Measurements from ENCODE around the gene SMURF1.

The SMURF1 gene

DNA sequence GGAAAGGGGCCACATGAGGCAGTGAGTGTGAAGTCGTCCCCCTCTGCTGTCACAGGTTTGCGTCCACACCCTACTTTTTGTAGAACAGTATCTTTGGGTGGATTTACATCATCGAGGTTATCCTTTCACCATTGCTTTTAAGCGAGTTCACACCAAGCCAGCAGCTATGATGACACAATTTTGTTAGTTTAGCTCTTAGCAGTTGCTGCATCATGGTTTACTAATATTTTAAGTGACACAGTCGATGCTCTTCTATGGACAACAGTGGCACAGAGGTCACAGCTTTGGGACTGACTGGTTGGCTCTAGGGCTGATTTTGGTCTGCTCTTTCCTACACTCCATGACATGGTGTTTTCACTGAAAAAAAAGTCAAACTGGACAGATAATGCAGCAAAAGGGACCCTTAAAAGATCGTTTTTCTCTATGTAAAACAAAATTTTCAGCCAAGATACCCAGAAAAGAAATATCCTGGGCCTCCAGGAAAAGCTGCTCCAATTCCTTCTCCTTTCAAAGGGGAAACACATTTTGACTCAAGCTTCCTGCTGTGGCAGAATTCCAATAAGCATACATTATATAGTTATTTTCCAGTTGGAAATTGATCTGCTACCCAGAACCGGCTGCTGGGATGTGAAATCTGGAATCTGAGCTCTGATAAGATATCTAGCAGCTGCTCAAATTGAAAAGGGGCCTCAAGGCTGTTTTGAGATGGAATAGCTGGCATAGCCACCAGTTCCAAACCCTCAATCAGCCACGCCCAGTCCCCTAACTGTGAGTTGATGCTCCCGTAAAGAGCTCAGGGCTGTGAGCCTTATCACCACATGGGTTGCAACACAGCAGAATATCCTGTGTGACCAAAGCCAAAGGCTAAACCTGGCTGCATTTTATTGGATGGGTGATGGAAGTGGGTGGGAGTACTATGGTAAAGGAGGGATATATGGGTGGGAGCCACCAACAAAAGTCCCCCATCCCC, 114.2 kb downstream of the SMURF1 start:
- H3K9me3 ChIP-seq: no peaks in the 10 kb centered on the region
- H3K27ac ChIP-seq: peak overlapping the region; percentile 33; the same call in 1 of the 2 replicates
- no peak for TF ChIP-seq Cebpa-rat (IDR thresholded peaks at IDR 0.05)
- peak overlapping the region; percentile 10; the same call in 1 of the 2 replicates for H3K4me2 ChIP-seq
- H3K27me3 ChIP-seq: no peaks in the 10 kb centered on the region
- H3K36me3 ChIP-seq: peaks cover 78% of the 10 kb centered on the region
- H4K20me1 ChIP-seq: no peaks in the 10 kb centered on the region; the same call in 1 of the 2 replicates
- H3K9ac ChIP-seq: no peak overlapping the region
- H3K4me1 ChIP-seq: peaks cover 61% of the 10 kb centered on the region
- no peak overlapping the region for H3K4me3 ChIP-seq

DNA sequence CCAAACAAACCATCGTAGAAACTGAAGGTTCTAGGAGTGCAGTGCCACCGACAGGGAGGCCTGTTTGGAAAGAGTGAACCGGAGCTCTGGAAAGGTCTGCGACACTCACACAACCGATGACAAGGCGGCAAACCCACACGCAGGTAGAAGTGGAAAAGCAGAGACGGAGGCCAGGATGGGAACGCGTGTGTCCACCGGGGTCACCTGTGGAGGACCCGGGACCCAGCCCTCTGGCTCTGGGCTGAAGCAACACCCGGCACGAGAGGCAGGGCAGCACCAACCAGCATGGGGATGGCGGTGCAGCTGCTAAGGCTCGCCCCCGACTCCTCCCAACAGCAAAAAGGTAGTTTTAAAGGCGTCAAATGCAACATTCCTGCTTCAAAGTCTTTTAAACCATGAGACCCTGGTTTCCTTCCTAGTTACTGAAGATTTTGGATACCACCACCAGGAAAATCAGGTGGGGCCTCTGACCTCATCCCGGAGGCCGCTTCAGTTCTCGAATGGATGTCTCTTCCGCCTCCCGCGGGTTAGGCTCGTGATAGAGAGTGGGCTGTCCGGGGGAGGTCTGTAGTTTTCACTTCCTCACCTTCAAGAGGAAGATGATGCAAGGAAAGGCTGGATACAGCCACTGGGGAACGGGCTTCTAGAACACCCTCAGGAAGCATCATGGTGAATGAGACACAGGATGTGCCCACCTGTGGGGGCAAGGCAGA, 115.5 kb downstream of the SMURF1 start:
- Histone ChIP-seq H3K4me2 (no peak overlapping the region), H3K9ac (no peak overlapping the region), H3K4me1 (peaks cover 54% of the 10 kb centered on the region), H3K27ac (peak overlapping the region; percentile 18; the same call in 1 of the 2 replicates), H3K9me3 (no peaks in the 10 kb centered on the region), H3K27me3 (no peaks in the 10 kb centered on the region), H4K20me1 (no peaks in the 10 kb centered on the region; the same call in 1 of the 2 replicates), H3K36me3 (peaks cover 71% of the 10 kb centered on the region), H3K4me3 (no peak overlapping the region)
- no peak for TF ChIP-seq Cebpa-rat (IDR thresholded peaks at IDR 0.05)

DNA sequence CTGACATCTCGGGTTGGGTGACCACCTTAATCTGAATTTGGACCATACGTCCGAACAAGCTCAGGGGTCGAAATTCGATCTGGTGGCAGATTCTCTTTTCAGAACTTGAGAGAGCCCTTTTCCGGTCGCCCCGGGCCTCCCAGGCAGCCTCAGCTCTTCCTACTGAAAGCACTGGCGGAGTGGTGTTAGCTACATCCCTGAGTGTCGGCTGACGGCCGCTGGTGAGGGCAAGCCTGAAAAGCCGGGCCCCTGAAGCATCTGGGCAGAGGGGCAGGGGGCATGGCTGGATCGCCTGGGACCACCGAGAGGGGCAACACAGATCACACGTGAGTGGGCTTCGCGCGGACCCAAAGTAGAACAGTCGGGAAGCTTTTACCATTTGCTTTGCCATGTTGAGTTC, 116.1 kb downstream of the SMURF1 start:
- Histone ChIP-seq H3K27ac (no peak overlapping the region), H3K27me3 (no peaks in the 10 kb centered on the region), H3K4me3 (no peak overlapping the region), H3K36me3 (peaks cover 68% of the 10 kb centered on the region), H3K4me2 (no peak overlapping the region), H3K9me3 (no peaks in the 10 kb centered on the region), H4K20me1 (no peaks in the 10 kb centered on the region), H3K4me1 (peaks cover 48% of the 10 kb centered on the region), H3K9ac (no peak overlapping the region)
- no peak for TF ChIP-seq Cebpa-rat (IDR thresholded peaks at IDR 0.05)

DNA sequence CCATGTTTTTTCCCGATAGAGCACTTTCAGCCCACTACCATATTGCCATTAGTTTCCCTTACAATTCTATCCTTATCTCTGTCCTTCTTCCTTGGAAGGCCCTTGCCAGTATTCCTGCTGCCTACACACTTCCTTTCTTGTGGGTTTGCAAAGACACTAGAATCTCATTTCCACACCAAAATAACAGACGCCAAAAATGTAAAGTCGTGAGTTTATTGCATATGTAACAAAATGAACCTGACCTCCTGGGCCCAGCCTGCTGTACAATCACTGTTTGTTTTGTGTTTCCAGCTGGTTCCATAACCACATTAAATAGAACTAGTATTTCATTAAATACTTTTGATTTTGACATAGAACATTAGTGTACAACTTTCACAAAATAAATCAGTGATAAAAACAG, 116.7 kb downstream of the SMURF1 start:
- Histone ChIP-seq H3K36me3 (peaks cover 64% of the 10 kb centered on the region), H3K4me3 (no peak overlapping the region), H3K4me2 (no peak overlapping the region), H3K9ac (no peak overlapping the region), H4K20me1 (no peaks in the 10 kb centered on the region), H3K9me3 (no peaks in the 10 kb centered on the region), H3K27ac (no peak overlapping the region), H3K4me1 (peaks cover 43% of the 10 kb centered on the region), H3K27me3 (no peaks in the 10 kb centered on the region)
- no peak for TF ChIP-seq Cebpa-rat (IDR thresholded peaks at IDR 0.05)

DNA sequence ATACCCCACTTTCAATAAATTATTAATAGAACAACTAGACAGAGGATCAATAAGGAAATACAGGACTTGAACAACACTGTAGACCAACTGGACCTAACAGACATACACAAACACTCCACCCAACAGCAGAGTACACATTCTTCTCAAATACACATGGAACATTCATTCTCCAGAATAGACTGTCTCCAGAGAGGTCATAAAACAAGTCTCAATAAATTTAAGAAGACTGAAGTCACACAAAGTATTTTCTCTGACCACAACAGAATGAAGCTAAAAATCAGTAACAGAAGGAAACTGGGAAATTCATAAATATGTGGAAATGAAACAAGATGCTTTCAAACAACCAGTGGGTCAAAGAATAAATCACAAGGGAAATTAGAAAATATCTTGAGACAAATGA, 119.8 kb downstream of the SMURF1 start:
- Histone ChIP-seq H3K36me3 (peaks cover 48% of the 10 kb centered on the region), H3K9me3 (no peaks in the 10 kb centered on the region), H3K9ac (no peak overlapping the region), H4K20me1 (no peaks in the 10 kb centered on the region), H3K27ac (no peak overlapping the region), H3K4me3 (no peak overlapping the region), H3K4me1 (peaks cover 18% of the 10 kb centered on the region), H3K4me2 (no peak overlapping the region), H3K27me3 (no peaks in the 10 kb centered on the region)
- TF ChIP-seq Cebpa-rat (IDR thresholded peaks at IDR 0.05): no peak

DNA sequence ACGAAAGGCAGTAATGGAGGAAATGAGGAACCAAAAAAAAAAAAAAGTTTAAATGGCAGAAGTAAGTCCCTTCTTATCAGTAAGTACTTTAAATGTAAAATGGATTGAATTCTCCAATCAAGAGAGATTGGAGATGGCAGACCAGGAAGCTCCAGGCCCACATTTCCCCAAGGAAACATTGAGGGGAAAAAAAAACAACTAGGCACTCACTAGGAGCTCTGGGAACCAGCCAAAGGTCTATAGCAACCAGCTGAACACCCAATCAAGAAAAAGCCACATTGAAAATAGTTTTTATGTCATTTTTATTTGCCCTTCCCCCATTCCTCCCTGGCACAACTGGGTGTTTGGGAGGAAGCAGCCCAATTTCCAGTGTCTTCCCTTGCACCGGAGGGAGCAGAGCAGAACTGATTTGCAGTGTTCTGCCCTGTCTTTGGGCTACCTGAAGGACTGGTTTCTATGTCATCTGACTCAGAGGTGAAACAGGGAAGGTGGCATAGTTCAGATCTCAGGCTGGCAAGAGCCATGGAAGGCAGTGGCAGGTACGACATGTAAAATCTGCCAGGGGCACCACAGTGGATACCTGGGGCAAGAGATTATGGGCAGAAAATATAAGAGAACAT, 121.9 kb downstream of the SMURF1 start:
- no peaks in the 10 kb centered on the region for H4K20me1 ChIP-seq
- H3K9ac ChIP-seq: no peak overlapping the region
- H3K27me3 ChIP-seq: no peaks in the 10 kb centered on the region
- H3K36me3 ChIP-seq: peaks cover 42% of the 10 kb centered on the region
- 0 out of 2 replicates have a peak overlapping the region, but pooled peaks have one; percentile 13 for H3K27ac ChIP-seq
- H3K9me3 ChIP-seq: no peaks in the 10 kb centered on the region
- no peak for TF ChIP-seq Cebpa-rat (IDR thresholded peaks at IDR 0.05)
- peak overlapping the region; percentile 24; the same call in 1 of the 2 replicates for H3K4me2 ChIP-seq
- H3K4me3 ChIP-seq: no peak overlapping the region
- H3K4me1 ChIP-seq: peaks cover 14% of the 10 kb centered on the region

DNA sequence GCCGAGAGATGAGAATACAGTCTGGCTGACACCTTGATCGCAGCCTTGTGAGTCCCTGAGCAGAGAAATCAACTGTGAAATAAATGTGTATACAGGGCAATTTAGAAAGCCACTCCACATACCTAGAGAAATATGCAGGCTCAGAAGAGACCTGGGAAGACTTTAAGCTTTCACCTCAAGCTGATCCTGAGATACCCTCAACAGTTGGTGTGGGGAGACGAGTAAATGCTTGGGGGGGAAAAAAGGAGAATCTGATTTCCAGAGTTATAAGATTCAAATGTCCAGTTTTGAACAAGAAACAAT, 123.5 kb downstream of the SMURF1 start:
- Histone ChIP-seq H3K4me1 (peaks cover 14% of the 10 kb centered on the region), H3K27me3 (no peaks in the 10 kb centered on the region), H4K20me1 (no peaks in the 10 kb centered on the region), H3K9me3 (no peaks in the 10 kb centered on the region), H3K4me2 (no peak overlapping the region), H3K36me3 (peaks cover 57% of the 10 kb centered on the region), H3K27ac (no peak overlapping the region), H3K4me3 (no peak overlapping the region), H3K9ac (no peak overlapping the region)
- no peak for TF ChIP-seq Cebpa-rat (IDR thresholded peaks at IDR 0.05)

DNA sequence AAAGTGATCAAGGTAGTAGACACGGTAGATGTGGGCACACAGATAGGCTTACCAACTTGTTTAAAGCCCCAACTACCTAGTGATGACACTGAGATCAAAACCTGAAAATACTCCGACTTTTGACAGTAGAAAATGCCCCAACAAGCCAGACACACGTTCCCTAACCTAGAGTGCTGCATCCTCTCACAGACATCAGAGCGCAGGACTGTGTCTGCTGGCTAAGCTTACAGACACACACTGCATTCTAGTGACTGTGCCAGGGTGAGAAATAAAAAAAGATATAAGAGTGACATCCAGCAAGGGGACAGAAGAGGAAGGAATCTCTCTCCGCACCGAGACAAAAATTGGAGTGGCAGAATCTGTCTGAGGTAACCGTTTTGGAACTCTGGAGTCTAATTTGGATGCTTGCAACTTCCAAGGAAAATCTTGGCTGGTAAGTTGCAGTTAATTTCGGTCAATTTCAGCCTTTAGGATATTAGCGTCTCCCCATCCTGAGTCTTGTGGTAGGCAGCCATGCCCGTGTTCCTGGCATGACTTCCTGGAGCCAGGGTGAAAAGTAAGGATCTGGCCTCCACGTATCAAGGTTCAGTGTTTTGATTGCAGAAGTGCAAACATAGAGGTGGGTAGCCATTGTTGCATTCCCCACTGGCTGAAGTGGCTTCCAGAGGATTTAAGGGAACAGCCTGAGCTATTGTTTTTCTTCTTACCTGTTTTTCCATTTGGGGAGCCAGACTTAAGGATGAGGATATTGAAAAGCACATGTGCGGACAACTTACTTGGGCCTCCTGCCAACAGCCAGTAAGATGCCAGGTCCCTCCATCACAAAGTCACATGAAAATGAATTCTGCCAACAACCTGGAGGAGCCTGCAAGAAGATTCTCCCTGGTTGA, 124.1 kb downstream of the SMURF1 start:
- Histone ChIP-seq H4K20me1 (no peaks in the 10 kb centered on the region), H3K4me3 (no peak overlapping the region), H3K27ac (no peak overlapping the region), H3K4me1 (peaks cover 14% of the 10 kb centered on the region), H3K27me3 (no peaks in the 10 kb centered on the region), H3K4me2 (no peak overlapping the region), H3K9me3 (no peaks in the 10 kb centered on the region), H3K9ac (no peak overlapping the region), H3K36me3 (peaks cover 63% of the 10 kb centered on the region)
- TF ChIP-seq Cebpa-rat (IDR thresholded peaks at IDR 0.05): no peak

DNA sequence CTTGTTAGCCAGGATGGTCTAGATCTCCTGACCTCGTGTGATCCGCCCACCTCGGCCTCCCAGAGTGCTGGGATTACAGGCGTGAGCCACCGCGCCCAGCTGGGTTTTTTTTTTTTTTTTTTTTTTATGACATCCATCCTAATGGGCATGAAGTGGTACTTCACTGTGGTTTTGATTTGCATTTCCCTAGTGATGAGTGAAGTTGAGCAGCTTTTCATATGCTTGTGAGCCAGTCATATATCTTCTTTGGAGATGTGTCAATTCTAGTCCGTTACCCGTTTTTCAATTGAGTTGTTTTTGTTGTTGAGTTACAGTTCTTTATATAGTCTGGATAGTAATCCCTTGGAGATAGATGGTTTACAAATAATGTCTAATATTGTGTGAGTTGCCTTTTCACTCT, 127.7 kb downstream of the SMURF1 start:
- no peak for TF ChIP-seq Cebpa-rat (IDR thresholded peaks at IDR 0.05)
- no peak overlapping the region for H3K4me3 ChIP-seq

More for the DNA sequence above, 127.7 kb downstream of the SMURF1 start:
- Histone ChIP-seq H3K27ac (no peak overlapping the region), H3K27me3 (no peaks in the 10 kb centered on the region), H4K20me1 (no peaks in the 10 kb centered on the region), H3K36me3 (peaks cover 88% of the 10 kb centered on the region), H3K9me3 (no peaks in the 10 kb centered on the region), H3K4me1 (no peaks in the 10 kb centered on the region), H3K4me2 (no peak overlapping the region), H3K9ac (no peak overlapping the region)

Data from BLaER1 (cell line).